ENCODE data around the gene CPNE6. TPM values are rescaled to one million over a fixed set of nuclear protein-coding genes. Genes with fewer than 3 reads are reported as not detected.
A peak's percentile ranks its signal among the peaks of the same experiment; 100 is the strongest.

The CPNE6 gene
- total and polyA plus RNA-seq, 2 of the 13 experiments (the other 11 are each of a cell fraction or from before 2014, with no cell fraction given), result not detected

GRCh38 chr14:24096545-24097181 lies 25.3 kb downstream of the CPNE6 start (continued):
- TF ChIP-seq FUBP1 (CRISPR knock-in tag; IDR thresholded peaks at IDR 0.05; ENCODE audit: borderline replicate concordance), result no peak
- TF ChIP-seq ZNF24 (IDR thresholded peaks at IDR 0.05), result no peak
- no peak for TF ChIP-seq ELF3 (CRISPR knock-in tag; IDR thresholded peaks at IDR 0.05)
- TF ChIP-seq ZBTB39 (CRISPR knock-in tag; IDR thresholded peaks at IDR 0.05), result no peak
- TF ChIP-seq SP2 (CRISPR knock-in tag; IDR thresholded peaks at IDR 0.05), result no peak
- TF ChIP-seq ZNF772 (CRISPR knock-in tag; IDR thresholded peaks at IDR 0.05), result no peak; the same call in 1 of the 2 replicates
- peak; percentile 43; the same call in 1 of the 2 replicates for TF ChIP-seq MXD1 (CRISPR knock-in tag; IDR thresholded peaks at IDR 0.05)

Measured in HepG2 (cell line).